CD4-positive, CD25-positive, alpha-beta regulatory T cell (primary cell): ENCODE results near the gene ZNF701. TPM values are rescaled to one million over a fixed set of nuclear protein-coding genes. Genes with fewer than 3 reads are reported as not detected.
A peak's percentile ranks its signal among the peaks of the same experiment; 100 is the strongest.
"Not testable (repeated sequence)": the region's sequence is repeated elsewhere in the genome, so short reads cannot be mapped to it uniquely, and the experiment has no call there.

Experiments
- ATAC-seq, 2 donors: fragments of 150-1000 bp; cut with Tn5 transposase; one replicate each; pipeline ENCODE4 v1.10.0; 2021; ENCODE audit warnings: low read depth in 2 of 2, moderate number of reproducible peaks in 2 of 2, moderate library complexity in 1 of 2
- DNase-seq, 3 donors: peaks; one replicate each; pipeline versions ENCODE4 v3.0.0 to v3.0.0-alpha.2; 2012 to 2022; ENCODE audit warnings: mixed read lengths in 1 of 3
- H3K27ac ChIP-seq: one replicate; pipeline ENCODE4 v1.7.0; 2013; ENCODE audit warnings: mild to moderate bottlenecking, low read length; ENCODE audit not compliant: insufficient read depth, poor library complexity, severe bottlenecking
- H3K27me3 ChIP-seq: one replicate; pipeline ENCODE4 v1.7.0; 2013; ENCODE audit warnings: low read length; ENCODE audit not compliant: control insufficient read depth, insufficient read depth
- H3K36me3 ChIP-seq: one replicate; pipeline ENCODE4 v1.7.0; 2013; ENCODE audit warnings: mild to moderate bottlenecking, low read length, moderate library complexity; ENCODE audit not compliant: control insufficient read depth, insufficient read depth
- H3K4me1 ChIP-seq: 2 replicates; pipeline ENCODE4 v1.7.0; 2013; ENCODE audit warnings: mild to moderate bottlenecking, low read length; ENCODE audit not compliant: insufficient read depth, control insufficient read depth, poor library complexity, severe bottlenecking
- H3K4me3 ChIP-seq: one replicate; pipeline ENCODE4 v1.7.0; 2013; ENCODE audit warnings: low read depth, mild to moderate bottlenecking, low read length, moderate library complexity
- H3K9me3 ChIP-seq, 2 experiments: 1 replicate in 1 of 2; 2 replicates in 1 of 2; pipeline ENCODE4 v1.7.0; 2013; ENCODE audit warnings: low read length in 2 of 2, mild to moderate bottlenecking in 1 of 2, moderate library complexity in 1 of 2; ENCODE audit not compliant: control insufficient read depth in 2 of 2
- H3K27ac Mint-ChIP-seq, 3 donors: one replicate each; pipeline ENCODE4 v1.8.0; 2020 to 2022; ENCODE audit warnings: mild to moderate bottlenecking in 3 of 3, mixed read lengths in 3 of 3, moderate library complexity in 2 of 3
- H3K27me3 Mint-ChIP-seq: one replicate; pipeline ENCODE4 v1.8.0; 2022; ENCODE audit warnings: mild to moderate bottlenecking, mixed read lengths
- H3K36me3 Mint-ChIP-seq: one replicate; pipeline ENCODE4 v1.8.0; 2020; ENCODE audit warnings: mixed read lengths
- H3K4me1 Mint-ChIP-seq, 4 donors: one replicate each; pipeline ENCODE4 v1.8.0; 2020 to 2022; ENCODE audit warnings: mixed read lengths in 4 of 4, mild to moderate bottlenecking in 1 of 4
- H3K4me3 Mint-ChIP-seq, 4 donors: one replicate each; pipeline ENCODE4 v1.8.0; 2020 to 2022; ENCODE audit warnings: mild to moderate bottlenecking in 4 of 4, mixed read lengths in 4 of 4, moderate library complexity in 3 of 4
- H3K9me3 Mint-ChIP-seq, 7 donors: one replicate each; pipeline ENCODE4 v1.8.0; 2020 to 2022; ENCODE audit warnings: mixed read lengths in 7 of 7, mild to moderate bottlenecking in 3 of 7, moderate library complexity in 2 of 7
- polyA plus RNA-seq, 4 donors: library from polyadenylated mRNA; unstranded; fragments of 300-500 nt; fragmentation: Illumina TruSeq; gene quantifications; one replicate each; pipeline ENCODE4 v1.2.3, GENCODE V29; 2021
- total RNA-seq: library from RNA; stranded (reverse); gene quantifications from one replicate; pipeline ENCODE4 v1.2.3, GENCODE V29; 2022

The ZNF701 gene
- total and polyA plus RNA-seq, 5 donors from 2014 or later = 10.1 to 16.1 (median 13.7) TPM

DNA sequence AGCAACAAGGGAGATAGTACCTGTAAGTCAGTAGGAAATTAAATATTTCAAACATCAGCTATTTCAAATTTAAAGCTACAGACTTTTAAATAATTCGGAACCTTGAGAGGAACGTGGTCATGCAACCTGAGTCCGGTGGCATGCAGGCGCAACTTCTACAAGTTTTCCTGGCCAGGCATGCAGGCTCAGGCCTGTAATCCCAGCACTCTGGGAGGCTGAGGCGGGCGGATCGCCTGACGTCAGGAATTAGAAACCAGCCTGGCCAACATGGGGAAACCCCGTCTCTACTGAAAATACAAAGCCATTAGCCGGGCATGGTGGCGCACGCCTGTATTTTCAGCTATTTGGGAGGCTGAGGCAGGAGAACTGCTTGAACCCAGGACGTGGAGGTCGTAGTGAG, 2.2 kb upstream of the ZNF701 start:
- Histone ChIP-seq H3K36me3 (peaks cover 11% of the 10 kb centered on the region), H3K27ac (no peak overlapping the region), H3K9me3 (peaks cover 30 to 65% of the 10 kb centered on the region in 2 experiments), H3K4me3 (no peak overlapping the region), H3K4me1 (peaks cover 13% of the 10 kb centered on the region), H3K27me3 (no peaks in the 10 kb centered on the region)
- no peak for ATAC-seq
- Mint-ChIP-seq H3K36me3 (peaks cover 31% of the 10 kb centered on the region), H3K9me3 (peaks cover 5 to 53% (median 22%) of the 10 kb centered on the region in 7 donors), H3K27ac (no peak overlapping the region), H3K27me3 (no peaks in the 10 kb centered on the region), H3K4me3 (no peak overlapping the region), H3K4me1 (peaks cover 0 to 35% (median 21%) of the 10 kb centered on the region in 4 donors)
- no peak for DNase-seq

DNA sequence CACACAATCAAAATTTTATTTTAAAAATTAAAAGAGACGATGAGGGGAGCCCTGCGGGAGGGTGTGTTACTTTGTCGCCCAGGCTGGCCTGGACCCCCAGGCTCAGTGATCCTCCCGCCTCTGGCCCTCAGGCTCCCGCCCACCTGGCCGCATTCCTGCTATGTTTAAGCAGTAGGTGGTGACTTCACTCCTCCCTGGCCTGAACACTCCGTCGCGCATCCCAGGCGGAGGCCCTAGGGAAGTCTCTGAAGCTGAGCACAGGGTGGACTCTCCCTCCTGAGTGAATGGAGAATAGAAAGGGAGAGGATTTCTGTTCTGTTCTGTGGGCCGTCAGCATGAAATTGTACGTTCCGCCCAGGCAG, 468 bp upstream of the ZNF701 start:
- Histone ChIP-seq H3K4me3 (peak overlapping the region; percentile 62), H3K9me3 (peaks cover 23 to 65% of the 10 kb centered on the region in 2 experiments), H3K27ac (peak overlapping the region; percentile 70), H3K4me1 (peaks cover 13% of the 10 kb centered on the region), H3K36me3 (peaks cover 25% of the 10 kb centered on the region)
- peaks cover 43% of the 10 kb centered on the region for H3K36me3 Mint-ChIP-seq
- not testable (repeated sequence) for H3K27me3 Mint-ChIP-seq, H3K27me3 ChIP-seq, DNase-seq
- H3K27ac Mint-ChIP-seq = peak overlapping the region in 2 of 3 donors; percentile 95 to 96
- ATAC-seq = peak in 1 of 2 donors; percentile 1
- peak overlapping the region; percentile 92 to 96 (median 95) for H3K4me3 Mint-ChIP-seq
- peaks cover 0 to 46% (median 19%) of the 10 kb centered on the region in 4 donors for H3K4me1 Mint-ChIP-seq
- H3K9me3 Mint-ChIP-seq = peaks cover 5 to 50% (median 21%) of the 10 kb centered on the region in 7 donors

DNA sequence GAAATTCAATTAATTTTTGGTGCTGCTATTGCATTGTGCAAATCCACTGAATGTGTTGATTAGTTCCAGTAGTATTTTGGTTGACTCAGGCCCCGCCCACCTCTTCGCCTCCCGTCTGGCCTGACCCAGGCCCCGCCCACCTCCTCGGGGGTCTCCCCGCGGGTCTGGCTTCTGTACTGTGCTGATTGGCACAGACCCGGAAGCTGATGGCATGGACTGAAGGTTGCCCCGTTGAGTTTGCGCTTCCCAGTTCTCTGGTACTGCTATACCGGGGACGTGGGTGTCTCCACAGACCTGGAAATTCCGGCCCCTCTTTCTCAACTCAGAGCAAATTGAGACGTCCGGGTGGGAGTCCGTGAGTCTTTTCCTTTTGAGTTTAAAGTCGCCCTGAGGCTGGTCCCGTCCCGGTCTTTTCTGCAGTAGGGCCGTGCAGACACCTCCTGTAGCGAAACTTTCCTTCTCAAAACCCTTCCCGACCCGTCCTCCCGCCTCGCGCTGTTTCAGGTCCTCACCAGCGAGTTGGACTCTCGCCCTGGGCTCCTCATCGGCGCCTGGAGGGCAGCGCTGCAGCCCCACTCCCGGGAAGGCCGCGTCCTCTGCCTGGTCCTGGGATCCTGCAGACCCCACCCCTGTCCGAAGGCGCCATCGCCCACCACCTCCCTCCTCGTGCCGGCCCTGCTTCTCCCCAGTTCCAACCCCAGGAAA, 14.8 kb downstream of the ZNF701 start:
- H3K27ac ChIP-seq = no peak overlapping the region
- no peaks in the 10 kb centered on the region for H3K4me1 ChIP-seq
- Mint-ChIP-seq H3K9me3 (peaks cover 0 to 62% (median 21%) of the 10 kb centered on the region in 7 donors), H3K4me3 (no peak overlapping the region), H3K27me3 (no peaks in the 10 kb centered on the region), H3K27ac (no peak overlapping the region), H3K4me1 (no peaks in the 10 kb centered on the region), H3K36me3 (peaks cover 46% of the 10 kb centered on the region)
- H3K9me3 ChIP-seq = peaks cover 48 to 90% of the 10 kb centered on the region in 2 experiments
- DNase-seq (no peak), ATAC-seq (no peak)
- no peak overlapping the region for H3K4me3 ChIP-seq
- H3K27me3 ChIP-seq = no peaks in the 10 kb centered on the region
- H3K36me3 ChIP-seq = peaks cover 35% of the 10 kb centered on the region

DNA sequence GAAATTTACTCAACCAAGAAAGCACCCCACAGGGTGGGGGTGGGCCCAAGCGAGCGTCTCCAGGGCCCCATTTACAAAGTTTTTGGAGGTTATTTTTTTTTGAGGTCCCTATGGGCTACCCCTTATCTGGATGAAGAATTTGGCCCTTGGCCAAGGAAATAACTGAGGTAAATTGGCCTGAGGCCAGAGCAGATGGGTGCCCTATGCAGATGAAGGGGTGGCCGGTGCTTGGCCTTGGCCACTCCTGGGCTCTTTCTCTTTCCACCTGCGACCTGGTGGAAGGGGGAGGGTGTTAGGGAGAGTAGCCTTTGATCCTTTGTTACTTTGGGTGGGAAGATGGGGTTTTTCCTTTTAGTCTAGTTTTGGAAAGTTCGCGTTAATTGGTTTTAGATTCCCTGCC, 15.5 kb downstream of the ZNF701 start:
- no peak for DNase-seq
- H3K36me3 Mint-ChIP-seq = peaks cover 49% of the 10 kb centered on the region

DNA sequence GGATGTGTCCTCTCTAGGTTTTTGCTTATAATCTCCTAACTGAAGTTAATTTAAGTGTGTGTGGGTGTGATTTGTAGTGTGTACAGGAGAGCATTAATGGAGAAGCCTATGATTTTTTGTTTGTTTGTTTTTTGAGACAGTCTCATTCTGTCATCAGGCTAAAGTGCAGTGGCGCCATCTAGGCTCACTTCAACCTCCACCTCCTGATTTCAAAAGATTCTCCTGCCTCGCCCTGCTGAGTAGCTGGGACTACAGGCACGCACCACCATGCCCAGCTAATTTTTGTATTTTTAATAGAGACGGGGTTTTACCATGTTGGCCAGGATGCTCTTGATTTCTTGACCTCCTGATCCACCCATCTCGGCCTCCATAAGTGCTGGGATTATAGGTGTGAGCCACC, 20.6 kb downstream of the ZNF701 start:
- Histone ChIP-seq H3K4me3 (no peak overlapping the region), H3K27me3 (no peaks in the 10 kb centered on the region), H3K27ac (no peak overlapping the region), H3K4me1 (no peaks in the 10 kb centered on the region), H3K9me3 (peaks cover 18 to 42% of the 10 kb centered on the region in 2 experiments), H3K36me3 (peaks cover 5% of the 10 kb centered on the region)
- ATAC-seq = no peak
- Mint-ChIP-seq H3K9me3 (peaks cover 0 to 45% (median 13%) of the 10 kb centered on the region in 7 donors), H3K27ac (no peak overlapping the region), H3K36me3 (peaks cover 39% of the 10 kb centered on the region), H3K4me3 (no peak overlapping the region), H3K27me3 (no peaks in the 10 kb centered on the region), H3K4me1 (no peaks in the 10 kb centered on the region)
- no peak for DNase-seq

More for the DNA sequence above, 15.5 kb downstream of the ZNF701 start:
- H3K27me3 Mint-ChIP-seq = no peaks in the 10 kb centered on the region
- ATAC-seq = no peak
- H3K4me3 Mint-ChIP-seq = no peak overlapping the region
- H3K27ac Mint-ChIP-seq = no peak overlapping the region
- Histone ChIP-seq H3K9me3 (peaks cover 45 to 86% of the 10 kb centered on the region in 2 experiments), H3K27me3 (no peaks in the 10 kb centered on the region), H3K4me3 (no peak overlapping the region), H3K36me3 (peaks cover 28% of the 10 kb centered on the region), H3K27ac (no peak overlapping the region), H3K4me1 (no peaks in the 10 kb centered on the region)
- peaks cover 0 to 66% (median 22%) of the 10 kb centered on the region in 7 donors for H3K9me3 Mint-ChIP-seq
- H3K4me1 Mint-ChIP-seq = no peaks in the 10 kb centered on the region

DNA sequence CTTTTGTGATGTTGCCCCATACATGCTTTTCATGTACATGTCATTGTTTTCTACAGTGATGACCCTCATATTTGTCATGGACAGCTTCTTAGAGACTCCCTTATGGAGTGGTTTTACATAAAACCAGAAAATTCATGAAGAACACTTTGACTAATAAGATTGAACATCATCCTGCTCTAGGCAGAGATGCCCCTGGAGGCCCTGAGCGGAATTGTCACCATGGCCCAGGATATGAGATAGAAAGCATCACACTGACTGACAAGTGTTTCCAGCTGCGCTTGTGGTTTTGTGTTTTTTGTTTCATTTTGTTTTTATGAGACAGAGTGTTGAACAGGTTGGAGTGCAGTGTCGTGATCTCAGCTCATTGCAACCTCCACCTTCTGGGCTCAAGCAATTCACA, 22.2 kb downstream of the ZNF701 start:
- Histone ChIP-seq H3K4me1 (no peaks in the 10 kb centered on the region), H3K9me3 (peaks cover 28 to 42% of the 10 kb centered on the region in 2 experiments), H3K4me3 (no peak overlapping the region), H3K27me3 (no peaks in the 10 kb centered on the region), H3K36me3 (peaks cover 5% of the 10 kb centered on the region), H3K27ac (no peak overlapping the region)
- H3K4me3 Mint-ChIP-seq = no peak overlapping the region
- no peaks in the 10 kb centered on the region for H3K4me1 Mint-ChIP-seq
- ATAC-seq (no peak), DNase-seq (no peak)
- H3K36me3 Mint-ChIP-seq = peaks cover 53% of the 10 kb centered on the region
- no peaks in the 10 kb centered on the region for H3K27me3 Mint-ChIP-seq
- no peak overlapping the region for H3K27ac Mint-ChIP-seq
- H3K9me3 Mint-ChIP-seq = peaks cover 0 to 48% (median 18%) of the 10 kb centered on the region in 7 donors

DNA sequence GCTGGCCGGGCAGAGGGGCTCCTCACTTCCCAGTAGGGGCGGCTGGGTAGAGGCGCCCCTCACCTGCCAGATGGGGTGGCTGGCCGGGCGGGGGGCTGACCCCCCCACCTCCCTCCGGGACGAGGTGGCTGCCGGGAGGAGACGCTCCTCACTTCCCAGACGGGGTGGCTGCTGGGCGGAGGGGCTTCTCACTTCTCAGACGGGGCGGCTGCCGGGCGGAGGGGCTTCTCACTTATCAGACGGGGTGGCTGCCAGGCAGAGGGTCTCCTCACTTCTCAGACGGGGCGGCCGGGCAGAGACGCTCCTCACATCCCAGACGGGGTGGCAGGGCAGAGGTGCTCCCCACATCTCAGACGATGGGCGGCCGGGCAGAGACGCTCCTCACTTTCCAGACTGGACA, 23.4 kb downstream of the ZNF701 start:
- not testable (repeated sequence) for H3K4me3 ChIP-seq, H3K27me3 Mint-ChIP-seq, ATAC-seq, H3K4me1 ChIP-seq, H3K27ac Mint-ChIP-seq, H3K4me3 Mint-ChIP-seq, H3K27me3 ChIP-seq, H3K36me3 ChIP-seq, DNase-seq, H3K4me1 Mint-ChIP-seq, H3K27ac ChIP-seq
- peaks cover 0 to 46% (median 19%) of the 10 kb centered on the region in 7 donors for H3K9me3 Mint-ChIP-seq
- peaks cover 29 to 38% of the 10 kb centered on the region in 2 experiments for H3K9me3 ChIP-seq
- H3K36me3 Mint-ChIP-seq = peaks cover 45% of the 10 kb centered on the region

DNA sequence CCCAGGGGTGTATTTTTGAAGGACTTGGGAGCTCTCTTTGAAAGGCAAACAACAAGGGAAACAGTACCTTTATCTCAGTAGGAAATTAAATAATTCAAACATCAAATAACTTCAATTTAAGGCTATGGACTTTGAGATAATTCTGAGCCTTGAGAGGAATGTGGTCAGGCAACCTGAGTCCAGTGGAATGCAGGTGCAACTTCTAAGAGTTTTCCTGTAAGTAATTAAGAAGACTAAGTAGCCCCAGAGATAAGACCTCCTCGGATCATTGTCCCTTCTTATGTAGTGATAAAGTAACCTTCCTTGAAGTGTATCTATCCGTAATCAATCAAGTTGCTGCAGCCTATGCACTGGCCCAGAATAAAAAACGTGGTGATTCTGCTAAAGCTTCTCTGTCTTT, 29.2 kb downstream of the ZNF701 start:
- peaks cover 18 to 38% of the 10 kb centered on the region in 2 experiments for H3K9me3 ChIP-seq
- no peaks in the 10 kb centered on the region for H3K27me3 Mint-ChIP-seq
- peaks cover 32% of the 10 kb centered on the region for H3K36me3 Mint-ChIP-seq
- no peaks in the 10 kb centered on the region for H3K27me3 ChIP-seq
- DNase-seq (no peak), ATAC-seq (no peak)
- peaks cover 15% of the 10 kb centered on the region for H3K4me1 ChIP-seq
- H3K9me3 Mint-ChIP-seq = peaks cover 0 to 31% (median 11%) of the 10 kb centered on the region in 7 donors
- H3K36me3 ChIP-seq = no peaks in the 10 kb centered on the region
- H3K4me3 Mint-ChIP-seq = peak overlapping the region in 1 of 4 donors; percentile 47
- H3K27ac Mint-ChIP-seq = no peak overlapping the region
- H3K27ac ChIP-seq = no peak overlapping the region
- H3K4me3 ChIP-seq = no peak overlapping the region
- H3K4me1 Mint-ChIP-seq = peaks cover 8 to 34% (median 15%) of the 10 kb centered on the region in 4 donors
